Stimulated activated naive CD8-positive, alpha-beta T cell treated with anti-CD3 and anti-CD28 coated beads, Interleukin-15, Interleukin-2, amounts not matched to agents 100 U/mL and 50 U/mL, for 24 hours (primary cell): ENCODE measurements around the gene CPNE1.

Source experiments
- ATAC-seq: fragments of 150-1000 bp; cut with Tn5 transposase; one replicate; pipeline ENCODE4 v1.10.0; 2021
- DNase-seq: peaks from one replicate; pipeline ENCODE4 v3.0.0; 2021

Gene CPNE1

DNA sequence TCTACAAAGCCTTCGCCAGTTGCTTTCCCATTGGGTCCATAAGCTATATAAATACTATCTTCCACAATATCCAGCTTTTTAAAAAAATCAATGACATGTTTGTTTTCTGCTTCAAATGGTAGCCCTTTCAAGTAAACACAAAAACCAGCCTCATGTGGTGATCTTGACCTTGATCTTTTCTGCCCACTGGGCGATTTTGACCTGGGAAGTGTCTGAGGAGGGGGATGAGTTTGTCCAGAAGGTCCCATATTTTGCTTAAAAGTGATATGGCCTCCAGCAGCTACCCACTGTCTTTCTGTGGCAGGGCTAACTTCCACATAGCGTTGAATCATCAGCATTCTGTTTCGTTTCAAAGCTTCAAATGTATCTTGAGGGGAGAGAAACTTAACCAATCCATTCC, 10.8 kb downstream of the CPNE1 start:
- ATAC-seq (no peak), DNase-seq (no peak)

DNA sequence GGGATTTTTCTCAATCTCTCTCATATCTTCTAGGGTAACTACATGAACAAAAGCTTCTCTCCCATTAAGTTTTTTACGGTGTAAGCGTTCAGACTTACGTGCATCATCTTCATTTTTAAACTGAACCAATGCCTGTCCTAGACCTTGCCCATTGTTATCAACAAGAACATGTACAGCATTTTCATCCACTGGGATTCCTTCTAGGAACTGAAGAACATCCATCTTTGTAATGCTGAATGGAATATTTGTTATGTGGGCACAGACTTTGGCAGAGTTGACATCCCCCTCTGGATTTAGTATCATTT, 11.3 kb downstream of the CPNE1 start:
- no peak for ATAC-seq
- DNase-seq, result no peak

DNA sequence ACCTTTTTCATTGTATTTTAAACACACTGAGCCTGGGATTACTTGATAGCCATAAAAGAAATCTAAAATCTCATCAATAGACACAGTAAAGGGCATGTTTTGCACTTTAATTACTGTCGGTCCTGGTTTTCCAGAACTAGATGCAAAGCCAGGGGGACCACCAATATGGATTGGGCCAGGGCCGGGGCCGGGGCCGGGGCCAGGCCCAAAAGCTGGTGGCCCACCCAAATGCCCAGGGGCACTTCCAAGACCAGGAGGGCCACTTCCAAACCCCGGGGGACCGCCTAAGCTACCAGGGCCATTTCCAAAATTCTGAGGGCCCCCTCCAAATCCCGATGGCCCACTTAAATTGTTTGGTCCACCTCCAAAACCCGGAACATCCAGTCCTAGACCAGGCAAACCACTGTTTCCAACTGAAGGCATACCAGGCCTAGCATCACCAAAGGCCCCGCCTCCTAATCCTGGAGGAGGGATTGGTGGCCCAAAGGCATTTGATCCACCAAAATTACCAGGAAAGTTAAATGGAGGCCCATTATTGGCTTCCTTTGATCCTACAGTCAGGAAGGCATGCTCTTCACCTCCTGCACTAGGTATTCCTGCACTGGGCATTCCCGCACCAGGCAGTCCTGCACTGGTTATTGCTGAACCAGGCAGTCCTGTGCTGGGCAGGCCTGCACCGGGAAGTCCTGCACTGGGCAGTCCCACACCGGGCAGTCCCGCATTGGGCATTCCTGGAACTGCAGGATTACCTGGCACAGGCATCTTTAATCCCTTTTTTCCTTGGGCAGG, 11.9 kb downstream of the CPNE1 start:
- ATAC-seq (no peak), DNase-seq (no peak)

- DNase-seq, result no peak
- ATAC-seq, result no peak
These were observed 12.7 kb downstream of the CPNE1 start for GRCh38 chr20:35651958-35652357.

DNA sequence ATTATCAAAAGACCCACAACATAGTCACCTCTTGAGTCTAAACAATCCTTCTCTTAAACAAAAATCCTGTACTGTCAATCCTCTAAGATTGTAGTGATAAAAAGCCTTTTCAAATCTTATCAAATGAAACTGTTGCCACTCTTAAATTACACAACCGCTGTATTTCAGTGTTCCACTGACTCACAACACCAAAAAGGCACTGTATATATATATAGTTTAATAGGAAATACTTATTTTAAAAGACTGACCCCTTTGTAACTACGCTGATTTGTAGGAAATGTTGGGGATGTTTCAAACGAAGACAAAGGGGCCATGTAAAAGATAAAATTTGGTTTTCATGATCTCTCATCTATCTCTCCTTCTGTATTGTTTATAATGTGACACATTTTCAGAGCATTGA, 14.1 kb downstream of the CPNE1 start:
- no peak for DNase-seq
- no peak for ATAC-seq

GRCh38 chr20:35648836-35649235, 15.9 kb downstream of the CPNE1 start:
- DNase-seq, result no peak
- ATAC-seq, result no peak

GRCh38 chr20:35644806-35645205, 19.9 kb downstream of the CPNE1 start:
- no peak for DNase-seq
- no peak for ATAC-seq

GRCh38 chr20:35643045-35643444, 21.7 kb downstream of the CPNE1 start:
- DNase-seq (no peak), ATAC-seq (no peak)

- DNase-seq, result no peak
- ATAC-seq, result no peak
These were observed 23.0 kb downstream of the CPNE1 start for GRCh38 chr20:35641743-35642142.

DNA sequence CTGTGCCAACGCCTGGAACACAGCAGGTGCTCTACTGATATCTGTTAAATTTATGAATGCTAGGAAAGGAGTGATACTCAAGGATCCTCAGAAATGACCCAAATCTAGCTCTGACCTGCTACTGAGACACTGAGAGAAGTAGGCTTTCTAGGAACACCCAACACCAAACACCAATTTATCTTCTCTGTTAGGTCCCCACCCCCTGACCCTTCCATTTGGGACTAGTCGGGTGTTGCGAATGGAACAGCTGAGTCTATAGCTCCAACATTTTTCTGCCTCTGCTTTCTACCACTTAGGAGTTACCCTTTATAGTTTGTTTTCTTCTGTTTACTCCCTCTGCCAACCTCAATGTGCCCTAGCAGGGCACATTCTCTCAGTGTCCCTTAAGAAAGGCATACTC, 24.0 kb downstream of the CPNE1 start:
- ATAC-seq, result no peak
- DNase-seq, result no peak

DNA sequence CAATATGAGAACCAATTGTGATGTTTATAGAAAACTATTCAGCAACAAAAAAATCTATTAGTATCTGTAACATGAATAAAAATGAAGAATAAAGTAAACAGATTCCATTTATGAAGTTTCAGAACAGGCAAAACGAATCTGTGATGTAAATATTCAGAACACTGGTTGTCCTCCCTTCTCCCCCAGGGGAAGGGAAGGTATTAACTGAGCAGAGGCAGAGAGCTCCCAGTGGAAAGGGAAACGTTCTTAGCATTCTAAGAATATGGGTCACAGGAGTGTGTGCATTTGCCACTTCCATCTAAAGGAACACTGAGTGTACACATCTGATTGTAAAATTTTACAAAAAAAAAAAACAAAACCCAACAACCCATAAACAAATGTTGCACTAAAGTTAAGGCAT, 25.9 kb downstream of the CPNE1 start:
- ATAC-seq (no peak), DNase-seq (no peak)

GRCh38 chr20:35637276-35637675, 27.4 kb downstream of the CPNE1 start:
- no peak for ATAC-seq
- DNase-seq, result no peak

DNA sequence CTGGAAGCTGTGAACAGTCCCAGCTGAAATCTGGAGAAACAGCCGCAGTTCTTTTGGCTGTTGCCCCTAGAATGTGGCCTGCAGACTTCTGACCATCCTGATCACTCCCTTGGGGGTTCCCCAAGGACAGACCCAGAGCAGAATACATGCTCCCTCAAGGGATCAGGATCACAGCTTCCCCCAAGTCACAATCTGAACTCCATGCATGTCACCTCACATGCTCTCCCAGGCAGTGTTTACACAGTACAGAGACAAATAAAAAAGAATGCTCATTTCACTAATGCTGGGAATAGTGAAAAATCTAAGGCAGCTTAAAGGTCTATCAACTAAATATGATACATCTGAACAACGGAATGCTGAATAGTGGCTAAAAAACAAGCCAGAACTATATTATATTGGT, 28.6 kb downstream of the CPNE1 start:
- DNase-seq (no peak), ATAC-seq (no peak)

DNA sequence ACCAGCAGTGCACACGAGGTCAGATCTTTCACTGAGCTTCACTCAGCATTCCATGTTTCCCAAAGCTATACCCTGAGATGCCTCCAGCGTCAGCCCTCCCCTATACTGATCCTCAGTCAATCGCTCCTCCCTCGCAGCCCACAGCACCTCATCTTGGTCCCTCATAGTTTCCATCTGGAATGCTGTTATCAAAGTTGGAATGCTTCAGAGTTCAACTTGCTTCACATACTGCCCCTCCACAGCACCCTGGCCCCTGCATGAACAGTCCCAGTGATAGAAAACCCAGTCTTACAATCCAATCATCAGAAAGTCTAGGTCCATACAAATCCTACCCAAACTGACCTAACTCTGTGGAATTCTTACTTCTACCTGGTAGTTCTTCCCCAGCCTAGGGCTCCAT, 29.0 kb downstream of the CPNE1 start:
- no peak for DNase-seq
- no peak for ATAC-seq

DNA sequence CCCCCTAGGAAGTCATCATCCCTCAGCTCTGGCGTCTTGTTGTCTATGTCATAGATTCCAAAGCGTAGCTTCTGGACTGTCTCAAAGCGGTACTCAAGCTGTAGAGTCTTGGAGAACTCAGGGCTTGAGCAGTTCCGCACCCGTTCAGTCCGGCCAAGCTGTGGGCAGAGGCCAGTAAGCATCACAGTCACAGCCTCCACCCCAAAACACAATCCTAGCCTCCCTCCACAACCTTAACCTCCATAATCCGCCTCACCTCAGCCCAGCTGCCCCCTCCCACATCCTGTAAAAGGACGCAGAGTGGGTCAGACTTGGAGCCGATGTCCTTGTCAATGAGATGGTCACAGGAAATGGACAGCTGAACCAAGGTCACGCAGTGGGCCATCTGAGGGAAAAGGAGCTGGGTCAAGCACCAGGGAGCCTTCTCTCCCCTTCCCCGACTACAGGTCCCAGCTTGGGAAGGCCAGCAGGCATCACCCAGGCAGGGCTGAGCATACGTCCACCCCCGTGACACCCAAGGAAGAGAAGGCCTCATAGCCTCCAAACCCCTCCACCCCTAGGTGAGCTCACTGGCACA, 32.1 kb downstream of the CPNE1 start:
- no peak for ATAC-seq
- DNase-seq, result no peak

GRCh38 chr20:35630636-35631035, 34.1 kb downstream of the CPNE1 start:
- ATAC-seq, result no peak

GRCh38 chr20:35629427-35630145, 35.1 kb downstream of the CPNE1 start:
- no peak for DNase-seq
- no peak for ATAC-seq

More at GRCh38 chr20:35630636-35631035, 34.1 kb downstream of the CPNE1 start:
- no peak for DNase-seq

DNA sequence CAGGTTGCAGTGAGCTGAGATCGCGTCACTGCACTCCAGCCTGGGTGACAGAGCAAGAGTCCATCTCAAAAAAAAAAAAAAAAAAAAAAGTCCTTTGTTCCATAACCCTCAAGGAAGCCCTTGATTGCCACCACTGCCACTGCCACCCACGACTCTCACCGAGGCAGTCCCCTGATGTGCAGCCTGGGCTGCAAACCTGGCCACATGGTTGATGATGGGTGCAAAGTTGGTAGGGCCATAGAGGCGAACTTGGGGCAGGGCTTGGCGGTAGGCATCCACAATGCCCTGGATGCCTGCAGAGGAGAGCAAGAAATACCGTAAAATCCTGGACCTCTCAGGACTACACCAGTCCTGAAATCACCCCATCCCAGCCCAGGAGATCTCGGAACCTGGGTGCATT, 37.6 kb downstream of the CPNE1 start:
- no peak for ATAC-seq
- no peak for DNase-seq

DNA sequence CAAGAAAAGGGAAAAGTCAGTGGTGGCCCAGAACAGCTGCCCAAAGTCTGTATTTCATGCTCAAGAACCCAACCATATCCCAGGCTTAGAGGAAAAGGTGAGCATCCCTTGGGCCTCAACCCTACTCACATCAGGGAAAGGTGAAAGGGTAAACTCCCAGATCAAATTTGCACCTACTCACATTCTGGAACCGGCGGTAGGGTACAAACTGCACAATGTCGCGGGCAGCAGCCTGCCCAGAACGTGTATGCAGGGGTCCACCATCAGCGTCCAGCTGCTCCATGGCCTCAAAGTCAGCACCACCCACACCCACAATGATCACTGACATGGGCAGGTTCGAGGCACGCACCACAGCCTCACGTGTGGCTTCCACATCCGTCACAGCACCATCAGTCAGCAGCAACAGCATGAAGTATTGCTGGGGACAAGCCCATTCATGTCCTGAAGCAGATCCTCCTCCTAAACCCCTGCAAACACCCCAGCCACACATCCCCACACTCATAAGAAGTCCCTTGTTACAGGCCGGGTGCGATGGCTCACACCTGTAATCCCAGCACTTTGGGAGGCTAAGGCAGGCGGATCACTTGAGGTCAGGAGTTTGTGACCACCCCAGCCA, 38.2 kb downstream of the CPNE1 start:
- no peak for ATAC-seq
- peak; percentile 1 for DNase-seq

DNA sequence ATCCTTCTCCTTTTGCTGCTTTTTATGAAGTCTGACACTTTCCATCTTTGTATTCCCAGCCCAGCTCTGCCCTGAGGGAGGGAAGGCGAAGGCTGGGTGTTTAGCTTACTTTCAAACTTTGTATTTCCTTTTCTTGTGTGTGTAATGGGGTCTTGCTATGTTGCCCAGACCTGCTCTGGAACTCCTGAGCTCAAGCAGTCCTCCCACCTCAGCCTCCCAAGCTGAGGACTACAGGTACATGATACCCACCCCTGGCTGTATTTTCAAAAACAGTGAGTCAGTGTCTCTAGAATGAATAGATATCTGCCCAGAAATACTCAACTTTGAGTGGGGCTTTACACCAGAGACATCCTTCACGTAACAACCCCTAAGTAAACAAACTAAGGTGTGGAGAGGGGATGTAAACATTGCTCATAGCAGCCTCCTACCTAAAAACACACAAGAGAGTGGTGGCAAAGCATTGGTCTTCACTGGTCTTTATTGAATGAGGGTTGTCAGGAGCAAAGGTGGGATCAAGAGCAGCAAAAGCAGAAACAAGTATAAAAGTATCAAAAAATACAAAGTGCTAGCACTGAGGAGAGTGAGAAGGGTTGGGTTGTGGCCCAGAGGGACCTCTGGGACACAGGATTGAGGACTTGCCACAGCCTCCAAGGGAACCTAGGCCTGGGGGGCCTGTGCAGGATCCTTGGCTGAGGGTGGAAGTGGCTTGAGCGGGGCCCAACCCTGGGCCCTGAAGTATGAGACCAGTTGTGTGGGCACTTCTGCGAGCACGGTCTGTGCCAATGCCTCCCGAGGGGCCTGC, 38.9 kb downstream of the CPNE1 start:
- DNase-seq (peak; percentile 0), ATAC-seq (no peak)

DNA sequence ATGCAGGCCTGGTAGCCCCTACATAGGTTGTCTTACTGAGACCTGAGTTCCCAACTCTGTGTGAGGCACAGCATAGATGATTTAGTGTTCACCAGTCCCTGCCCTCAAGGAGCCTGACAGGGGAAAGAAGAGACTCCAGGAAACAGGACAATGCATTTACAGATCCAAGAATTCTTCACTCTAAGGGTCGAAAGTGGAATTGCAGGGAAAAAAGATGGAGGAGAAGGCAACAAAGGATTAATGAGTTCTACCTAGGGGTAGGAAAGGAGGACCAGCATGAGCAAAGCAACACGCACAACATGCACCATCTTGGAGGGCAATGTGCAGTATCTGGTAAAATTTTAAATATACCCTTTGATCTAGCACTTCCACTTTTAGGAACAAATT, 43.1 kb downstream of the CPNE1 start:
- DNase-seq, result no peak
- no peak for ATAC-seq

DNA sequence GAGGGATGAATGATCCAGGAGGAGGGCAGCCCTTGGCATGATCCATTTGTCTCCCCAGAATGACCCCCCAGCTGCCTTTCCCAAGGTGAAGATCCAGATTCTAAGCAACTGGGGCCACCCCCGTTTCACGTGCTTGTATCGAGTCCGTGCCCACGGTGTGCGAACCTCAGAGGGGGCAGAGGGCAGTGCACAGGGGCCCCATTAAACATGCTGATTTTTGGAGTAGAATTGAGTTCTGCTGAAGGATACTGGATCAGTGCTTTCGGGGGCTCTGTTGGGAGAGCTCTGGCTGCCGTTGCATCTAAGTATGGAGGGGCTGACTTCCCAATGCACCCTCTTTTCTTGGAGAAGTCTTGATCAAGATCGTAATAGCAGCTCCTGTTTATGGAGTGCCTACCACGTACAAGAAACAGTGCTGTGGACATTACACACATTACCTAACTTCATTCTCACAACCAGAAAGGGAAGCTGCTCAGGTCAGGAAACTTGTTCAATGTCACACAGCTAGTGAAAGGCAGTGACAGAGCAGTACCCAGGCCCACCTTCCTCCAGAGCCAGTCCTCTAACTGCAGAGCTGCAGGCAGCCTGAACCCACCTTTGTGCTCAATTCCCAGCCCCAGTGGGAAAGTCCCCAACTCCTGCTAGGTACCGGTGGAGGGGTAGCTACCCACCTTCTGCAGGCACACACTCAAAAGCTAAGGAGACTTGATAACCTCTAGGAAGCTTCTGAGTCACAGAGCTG, 43.7 kb downstream of the CPNE1 start:
- DNase-seq (no peak), ATAC-seq (no peak)
